ENCODE data around the gene CNP. TPM values are rescaled to one million over a fixed set of nuclear protein-coding genes. Genes with fewer than 3 reads are reported as not detected.
"Not testable (repeated sequence)": the region's sequence is repeated elsewhere in the genome, so short reads cannot be mapped to it uniquely, and the experiment has no call there.

Gene CNP
- polyA plus RNA-seq, 1 donor, result 47.6 TPM

GRCh38 chr17:42005166-42005565 lies 38.6 kb downstream of the CNP start:
- H3K4me1 ChIP-seq (ENCODE audit: control insufficient read depth, insufficient read depth, low read length), result peaks cover 20% of the 10 kb centered on the region
- no CpG with 5 or more reads among the region's 1 CpG for WGBS (ENCODE audit: insufficient coverage, low lambda C conversion rate)
- no peak overlapping the region for H3K27ac ChIP-seq (ENCODE audit: low read length)
- H3K36me3 ChIP-seq (ENCODE audit: control insufficient read depth, insufficient read depth, low read length), result peaks cover 17% of the 10 kb centered on the region
- DNase-seq, result no peak
- no peak overlapping the region for H3K4me3 ChIP-seq (ENCODE audit: low read length)
- H3K9me3 ChIP-seq (ENCODE audit: control insufficient read depth, low read depth, low read length), result no peaks in the 10 kb centered on the region
- H3K27me3 ChIP-seq (ENCODE audit: control insufficient read depth, insufficient read depth, low read length), result no peaks in the 10 kb centered on the region

DNA sequence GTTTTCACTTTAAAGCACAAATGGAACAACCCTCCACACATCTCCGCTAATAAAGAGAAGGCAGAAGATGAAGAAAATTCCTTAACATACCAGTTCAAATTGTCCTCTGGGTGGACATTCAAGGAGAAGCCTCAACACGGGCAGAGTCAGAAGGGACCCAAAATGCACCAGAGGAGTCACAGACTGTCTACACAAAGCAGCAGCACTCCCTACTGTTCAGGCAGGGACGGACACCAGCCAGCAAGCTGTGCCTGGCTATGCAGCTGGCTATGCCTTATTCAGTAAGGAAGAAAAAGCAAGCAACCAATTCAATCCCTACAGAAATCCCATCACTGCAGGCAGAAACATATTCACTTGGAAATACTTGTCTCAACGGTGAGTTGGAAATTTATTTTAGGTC lies 42.6 kb downstream of the CNP start:
- no peaks in the 10 kb centered on the region for H3K4me1 ChIP-seq (ENCODE audit: control insufficient read depth, insufficient read depth, low read length)

DNA sequence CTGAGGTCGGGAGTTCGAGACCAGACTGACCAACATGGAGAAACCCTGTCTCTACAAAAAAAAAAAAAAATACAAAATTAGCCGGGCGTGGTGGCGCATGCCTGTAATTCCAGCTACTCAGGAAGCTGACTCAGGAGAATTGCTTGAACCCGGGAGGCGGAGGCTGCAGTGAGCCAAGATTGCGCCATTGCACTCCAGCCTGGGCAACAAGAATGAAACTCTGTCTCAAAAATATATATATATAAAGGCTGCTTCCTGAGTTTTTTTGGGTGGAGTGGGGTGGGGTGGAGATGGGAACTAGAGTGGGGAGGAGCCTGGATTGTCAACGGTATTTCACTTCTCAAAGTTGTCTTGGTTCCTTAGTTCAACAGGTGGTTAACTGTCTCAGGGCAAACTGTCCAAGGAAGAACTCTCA lies 43.7 kb downstream of the CNP start:
- not testable (repeated sequence) for H3K9me3 ChIP-seq (ENCODE audit: control insufficient read depth, low read depth, low read length); H3K4me3 ChIP-seq (ENCODE audit: low read length); DNase-seq; H3K36me3 ChIP-seq (ENCODE audit: control insufficient read depth, insufficient read depth, low read length); H3K27me3 ChIP-seq (ENCODE audit: control insufficient read depth, insufficient read depth, low read length); H3K4me1 ChIP-seq (ENCODE audit: control insufficient read depth, insufficient read depth, low read length); H3K27ac ChIP-seq (ENCODE audit: low read length)
- no CpG with 5 or more reads among the region's 9 CpGs for WGBS (ENCODE audit: insufficient coverage, low lambda C conversion rate)

More for the DNA sequence above, 42.6 kb downstream of the CNP start:
- Histone ChIP-seq H3K27ac (ENCODE audit: low read length) (no peak overlapping the region), H3K9me3 (ENCODE audit: control insufficient read depth, low read depth, low read length) (no peaks in the 10 kb centered on the region), H3K36me3 (ENCODE audit: control insufficient read depth, insufficient read depth, low read length) (peaks cover 3% of the 10 kb centered on the region), H3K4me3 (ENCODE audit: low read length) (no peak overlapping the region), H3K27me3 (ENCODE audit: control insufficient read depth, insufficient read depth, low read length) (no peaks in the 10 kb centered on the region)
- DNase-seq, result no peak
- 100% methylated on average over 1 of the region's 4 CpGs for WGBS (ENCODE audit: insufficient coverage, low lambda C conversion rate)

- DNase-seq, result no peak
- Histone ChIP-seq H3K4me3 (ENCODE audit: low read length) (no peak overlapping the region), H3K9me3 (ENCODE audit: control insufficient read depth, low read depth, low read length) (no peaks in the 10 kb centered on the region), H3K27me3 (ENCODE audit: control insufficient read depth, insufficient read depth, low read length) (no peaks in the 10 kb centered on the region), H3K27ac (ENCODE audit: low read length) (no peak overlapping the region), H3K36me3 (ENCODE audit: control insufficient read depth, insufficient read depth, low read length) (peaks cover 3% of the 10 kb centered on the region), H3K4me1 (ENCODE audit: control insufficient read depth, insufficient read depth, low read length) (peaks cover 2% of the 10 kb centered on the region)
- WGBS (ENCODE audit: insufficient coverage, low lambda C conversion rate), result 100% methylated on average over 1 of the region's 3 CpGs
These were observed 44.4 kb downstream of the CNP start for GRCh38 chr17:42010898-42011516.

- H3K27ac ChIP-seq (ENCODE audit: low read length); H3K36me3 ChIP-seq (ENCODE audit: control insufficient read depth, insufficient read depth, low read length); H3K4me3 ChIP-seq (ENCODE audit: low read length); DNase-seq; H3K27me3 ChIP-seq (ENCODE audit: control insufficient read depth, insufficient read depth, low read length); H3K4me1 ChIP-seq (ENCODE audit: control insufficient read depth, insufficient read depth, low read length); H3K9me3 ChIP-seq (ENCODE audit: control insufficient read depth, low read depth, low read length): not testable (repeated sequence)
- no CpG with 5 or more reads among the region's 4 CpGs for WGBS (ENCODE audit: insufficient coverage, low lambda C conversion rate)
These were observed 45.8 kb downstream of the CNP start for GRCh38 chr17:42012363-42012762.

DNA sequence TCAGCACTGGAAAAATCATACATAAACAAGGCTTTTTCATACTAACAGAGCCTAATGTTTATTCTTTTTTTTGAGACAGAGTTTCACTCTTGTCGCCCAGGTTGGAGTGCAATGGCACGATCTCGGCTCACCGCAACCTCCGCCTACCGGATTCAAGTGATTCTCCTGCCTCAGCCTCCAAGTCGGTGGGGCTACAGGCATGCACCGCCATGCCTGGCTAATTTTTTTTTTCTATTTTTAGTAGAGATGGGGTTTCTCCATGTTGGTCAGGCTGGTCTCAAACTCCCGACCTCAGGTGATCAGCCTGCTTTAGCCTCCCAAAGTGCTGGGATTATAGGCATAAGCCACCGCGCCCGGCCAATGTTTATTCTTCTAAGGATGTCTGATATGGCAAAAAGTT lies 47.1 kb downstream of the CNP start:
- peaks cover 10% of the 10 kb centered on the region for H3K4me1 ChIP-seq (ENCODE audit: control insufficient read depth, insufficient read depth, low read length)
- not testable (repeated sequence) for DNase-seq; H3K27ac ChIP-seq (ENCODE audit: low read length); H3K27me3 ChIP-seq (ENCODE audit: control insufficient read depth, insufficient read depth, low read length); H3K36me3 ChIP-seq (ENCODE audit: control insufficient read depth, insufficient read depth, low read length); H3K4me3 ChIP-seq (ENCODE audit: low read length); H3K9me3 ChIP-seq (ENCODE audit: control insufficient read depth, low read depth, low read length)
- 97% methylated on average over 6 of the region's 12 CpGs for WGBS (ENCODE audit: insufficient coverage, low lambda C conversion rate)

- WGBS (ENCODE audit: insufficient coverage, low lambda C conversion rate), result 0% methylated on average over 1 of the region's 12 CpGs
- DNase-seq, result peak in 1 of 2 donors; percentile 62
- Histone ChIP-seq H3K27ac (ENCODE audit: low read length) (peak overlapping the region; percentile 82), H3K4me3 (ENCODE audit: low read length) (peak overlapping the region; percentile 98), H3K27me3 (ENCODE audit: control insufficient read depth, insufficient read depth, low read length) (no peaks in the 10 kb centered on the region), H3K9me3 (ENCODE audit: control insufficient read depth, low read depth, low read length) (no peaks in the 10 kb centered on the region), H3K4me1 (ENCODE audit: control insufficient read depth, insufficient read depth, low read length) (peaks cover 15% of the 10 kb centered on the region), H3K36me3 (ENCODE audit: control insufficient read depth, insufficient read depth, low read length) (no peaks in the 10 kb centered on the region)
These were observed 49.8 kb downstream of the CNP start for GRCh38 chr17:42016411-42016831.

DNA sequence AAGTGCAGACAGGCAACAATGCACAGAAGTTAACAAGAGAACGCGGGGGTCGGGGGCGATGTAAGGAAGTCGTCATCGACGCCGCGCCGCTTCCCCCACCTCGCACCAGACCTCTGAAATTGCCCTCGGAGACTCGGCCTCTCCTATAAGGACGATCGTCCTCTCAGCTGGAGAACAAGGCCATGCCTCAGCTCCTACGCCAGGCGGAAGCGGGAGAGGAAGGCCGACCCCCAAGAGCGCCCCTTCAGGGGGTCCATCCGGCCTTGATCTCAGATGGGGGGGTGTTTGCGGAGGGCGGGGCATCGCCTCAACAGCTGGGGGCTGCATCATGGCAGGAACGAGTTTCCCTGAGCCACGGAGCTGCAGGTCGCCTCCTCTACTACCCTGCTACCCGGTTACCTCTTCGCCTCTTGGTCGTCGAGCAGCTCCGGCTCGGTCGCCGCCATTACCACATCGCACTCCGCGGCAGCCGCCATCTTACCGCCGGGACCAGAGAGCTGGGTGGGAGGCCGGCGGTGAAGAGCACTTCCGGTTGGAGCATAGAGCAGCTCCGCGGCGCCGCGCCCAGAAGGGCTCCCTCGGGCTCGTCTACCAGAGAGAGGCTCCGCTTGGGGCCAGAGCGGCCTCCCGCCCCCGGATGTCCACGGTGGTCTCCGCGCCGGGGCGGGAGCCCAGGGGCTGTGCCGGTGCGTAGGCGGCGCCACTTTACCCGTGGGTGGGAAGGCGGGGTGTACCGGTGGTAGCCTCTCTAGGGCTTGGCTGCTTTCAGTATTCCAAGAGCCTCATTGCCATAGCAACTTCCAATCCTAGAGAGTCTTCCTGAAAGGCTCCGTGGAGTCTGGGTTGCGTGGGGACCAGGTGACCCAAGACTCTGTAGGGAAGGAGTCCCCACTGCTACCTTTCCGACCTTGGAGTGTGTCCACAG lies 50.6 kb downstream of the CNP start, which contains the start of gene DNAJC7:
TSS of gene DNAJC7 (minus strand) at position 499 of the 925 bp plus-strand sequence. CDS start at position 476, 23 bp downstream.
- H3K36me3 ChIP-seq (ENCODE audit: control insufficient read depth, insufficient read depth, low read length), result peaks cover 2% of the 10 kb centered on the region
- H3K4me3 ChIP-seq (ENCODE audit: low read length), result peak within 1 kb of the TSS; percentile 98
- no peaks in the 10 kb centered on the region for H3K9me3 ChIP-seq (ENCODE audit: control insufficient read depth, low read depth, low read length)
- H3K27me3 ChIP-seq (ENCODE audit: control insufficient read depth, insufficient read depth, low read length), result no peaks in the 10 kb centered on the region
- H3K4me1 ChIP-seq (ENCODE audit: control insufficient read depth, insufficient read depth, low read length), result peaks cover 15% of the 10 kb centered on the region
- no CpG with 5 or more reads among the region's 70 CpGs for WGBS (ENCODE audit: insufficient coverage, low lambda C conversion rate)
- peak; percentile 91 to 96 for DNase-seq
- peak within 1 kb of the TSS; percentile 82 for H3K27ac ChIP-seq (ENCODE audit: low read length)

GRCh38 chr17:42017866-42018200 lies 51.2 kb downstream of the CNP start:
- Histone ChIP-seq H3K4me3 (ENCODE audit: low read length) (peak overlapping the region; percentile 98), H3K27ac (ENCODE audit: low read length) (peak overlapping the region; percentile 82), H3K27me3 (ENCODE audit: control insufficient read depth, insufficient read depth, low read length) (no peaks in the 10 kb centered on the region), H3K9me3 (ENCODE audit: control insufficient read depth, low read depth, low read length) (no peaks in the 10 kb centered on the region), H3K36me3 (ENCODE audit: control insufficient read depth, insufficient read depth, low read length) (peaks cover 8% of the 10 kb centered on the region), H3K4me1 (ENCODE audit: control insufficient read depth, insufficient read depth, low read length) (peaks cover 15% of the 10 kb centered on the region)
- WGBS (ENCODE audit: insufficient coverage, low lambda C conversion rate), result no CpG with 5 or more reads among the region's 11 CpGs
- DNase-seq, result peak in 1 of 2 donors; percentile 56

GRCh38 chr17:42018339-42018738 lies 51.7 kb downstream of the CNP start:
- WGBS (ENCODE audit: insufficient coverage, low lambda C conversion rate), result no CpG with 5 or more reads among the region's 3 CpGs
- no peaks in the 10 kb centered on the region for H3K27me3 ChIP-seq (ENCODE audit: control insufficient read depth, insufficient read depth, low read length)
- no peak for DNase-seq
- H3K9me3 ChIP-seq (ENCODE audit: control insufficient read depth, low read depth, low read length), result no peaks in the 10 kb centered on the region
- peak overlapping the region; percentile 82 for H3K27ac ChIP-seq (ENCODE audit: low read length)
- peaks cover 13% of the 10 kb centered on the region for H3K36me3 ChIP-seq (ENCODE audit: control insufficient read depth, insufficient read depth, low read length)
- H3K4me1 ChIP-seq (ENCODE audit: control insufficient read depth, insufficient read depth, low read length), result peaks cover 15% of the 10 kb centered on the region
- H3K4me3 ChIP-seq (ENCODE audit: low read length), result peak overlapping the region; percentile 98
